ENCODE results near the gene TAS2R19.
"Not testable (repeated sequence)": the region's sequence is repeated elsewhere in the genome, so short reads cannot be mapped to it uniquely, and the experiment has no call there.

Gene TAS2R19

DNA sequence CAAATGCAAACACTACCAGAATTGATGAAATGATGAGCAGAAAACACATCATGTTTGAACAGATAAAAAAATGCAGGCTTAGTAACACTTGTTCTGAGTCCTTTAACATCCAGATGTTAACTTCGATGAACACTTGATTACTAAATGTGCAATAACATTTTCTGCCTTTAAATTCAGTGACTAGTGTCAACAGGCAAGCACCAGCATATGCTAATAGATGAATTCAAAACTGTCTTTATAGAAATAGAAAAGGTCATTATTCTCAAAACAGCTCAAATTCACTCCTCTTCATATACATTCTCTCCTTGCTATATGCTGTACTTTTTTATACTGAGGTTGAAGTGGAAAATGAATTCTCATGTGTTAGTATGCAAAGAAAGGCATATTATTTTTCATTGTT lies at the start of gene TAS2R19:
Gene TAS2R19 (minus strand): TSS at position 101 of the 400 bp plus-strand sequence. CDS start 49 bp downstream, at position 52.
- no peak for DNase-seq (ENCODE audit: low read depth)

- no peak for DNase-seq (ENCODE audit: low read depth)
Observed at GRCh38 chr12:11071414-11071813, 49.0 kb upstream of the TAS2R19 start.

DNA sequence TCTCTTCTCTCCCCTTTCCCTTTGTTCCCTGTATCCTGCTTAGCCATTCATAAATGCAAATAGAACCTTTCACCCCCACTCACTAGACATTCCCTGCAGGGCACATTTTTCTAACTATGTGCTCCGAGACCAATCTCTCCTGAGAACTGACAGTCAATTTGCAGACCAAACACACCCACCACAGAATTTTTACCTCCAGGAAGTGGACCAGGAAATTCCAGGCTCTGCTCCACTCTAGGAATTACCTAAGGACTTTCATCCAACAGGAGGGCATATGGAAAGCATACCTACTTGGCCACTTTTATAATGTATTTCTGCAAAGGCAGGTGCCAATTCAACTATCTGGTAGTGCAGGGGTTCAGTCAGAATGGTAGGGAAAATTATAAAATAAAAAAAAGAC lies 48.6 kb upstream of the TAS2R19 start:
- DNase-seq (ENCODE audit: low read depth): no peak

DNA sequence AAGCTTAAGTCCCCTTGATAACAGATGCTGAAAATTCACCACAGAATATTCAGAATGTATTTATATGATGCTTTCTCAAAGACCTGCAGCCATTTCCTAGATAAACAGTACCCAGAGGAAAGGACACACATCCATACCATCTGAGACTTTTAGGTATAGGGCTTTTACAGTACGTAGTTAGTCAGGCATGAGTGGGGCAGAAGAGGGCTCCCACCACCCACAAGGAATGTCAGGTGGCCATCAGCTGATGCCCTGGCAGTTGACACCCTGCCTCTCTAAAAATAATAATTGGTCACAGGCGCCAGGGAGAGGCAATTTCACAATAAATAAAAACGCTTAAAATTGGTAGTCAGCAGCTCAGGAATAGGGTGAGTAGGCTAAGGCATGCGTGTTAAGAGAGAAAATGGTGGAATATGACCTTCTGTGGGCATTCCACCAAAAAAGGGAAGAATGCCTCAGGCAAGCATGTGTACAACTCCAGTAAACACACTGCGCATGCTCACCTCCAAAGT lies 47.5 kb upstream of the TAS2R19 start:
- DNase-seq (ENCODE audit: low read depth): no peak

GRCh38 chr12:11067514-11067913 lies 45.1 kb upstream of the TAS2R19 start:
- DNase-seq (ENCODE audit: low read depth): no peak

- DNase-seq (ENCODE audit: low read depth): not testable (repeated sequence)
Observed at GRCh38 chr12:11062194-11062593, 39.8 kb upstream of the TAS2R19 start, which contains the start of gene TAS2R46. TAS2R46 (minus strand) TSS chr12:11062294; CDS start chr12:11062294, 0 bp downstream.

DNA sequence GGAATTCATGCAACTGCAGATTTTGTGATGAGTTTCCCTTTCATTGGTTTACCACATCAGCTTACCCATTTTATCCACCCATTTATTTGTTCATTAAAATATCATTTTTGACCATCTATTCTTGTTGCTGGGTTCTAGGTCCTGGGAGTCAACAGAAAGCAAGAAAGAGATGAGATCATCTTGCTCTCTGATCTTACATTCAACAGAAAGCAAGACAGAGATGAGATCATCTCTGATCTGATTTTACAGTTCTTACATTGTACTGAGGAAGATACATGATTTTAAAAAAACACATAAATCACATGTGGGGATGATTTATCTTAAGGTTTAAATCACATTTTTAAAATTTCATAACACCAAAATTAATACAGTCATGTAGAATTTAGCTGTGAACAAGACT lies 37.4 kb upstream of the TAS2R19 start:
- DNase-seq (ENCODE audit: low read depth): no peak

DNA sequence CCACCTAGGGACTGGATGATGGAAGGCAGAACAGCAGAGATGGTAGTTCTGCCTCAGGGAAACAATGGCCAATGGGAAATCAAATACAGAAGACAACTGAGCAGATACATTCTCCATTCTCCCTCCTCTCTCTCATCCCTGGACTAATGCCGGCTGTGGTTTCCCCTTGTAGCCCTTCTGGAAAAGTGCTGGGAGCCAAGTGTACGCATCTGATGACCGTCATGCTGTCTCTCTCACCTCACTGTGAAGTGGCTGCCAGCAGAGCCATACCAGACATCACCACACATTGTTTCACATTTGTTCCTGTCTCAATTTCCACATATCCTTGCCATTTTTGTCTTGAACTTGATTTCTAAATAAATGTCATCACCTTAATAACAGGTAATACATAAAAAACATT lies 36.6 kb upstream of the TAS2R19 start:
- no peak for DNase-seq (ENCODE audit: low read depth)

DNA sequence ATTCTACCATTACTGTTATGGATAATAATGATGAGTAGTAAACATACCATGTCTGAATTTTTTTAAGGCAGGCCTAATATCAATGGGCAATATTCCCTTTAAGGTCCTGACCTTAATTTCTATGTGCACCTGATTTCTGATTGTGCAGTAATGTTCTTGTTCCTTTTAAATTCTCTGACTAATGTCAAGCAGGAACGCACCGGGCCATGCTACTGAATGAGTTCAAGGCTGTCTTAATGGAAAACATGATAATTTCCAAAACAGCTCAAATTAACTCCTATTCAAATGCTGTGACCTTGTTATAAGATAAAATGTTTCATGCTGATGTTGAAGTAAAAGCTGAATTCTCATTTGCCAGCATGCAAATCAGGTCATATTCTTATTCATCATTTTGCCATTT lies 32.9 kb upstream of the TAS2R19 start:
- no peak for DNase-seq (ENCODE audit: low read depth)

DNA sequence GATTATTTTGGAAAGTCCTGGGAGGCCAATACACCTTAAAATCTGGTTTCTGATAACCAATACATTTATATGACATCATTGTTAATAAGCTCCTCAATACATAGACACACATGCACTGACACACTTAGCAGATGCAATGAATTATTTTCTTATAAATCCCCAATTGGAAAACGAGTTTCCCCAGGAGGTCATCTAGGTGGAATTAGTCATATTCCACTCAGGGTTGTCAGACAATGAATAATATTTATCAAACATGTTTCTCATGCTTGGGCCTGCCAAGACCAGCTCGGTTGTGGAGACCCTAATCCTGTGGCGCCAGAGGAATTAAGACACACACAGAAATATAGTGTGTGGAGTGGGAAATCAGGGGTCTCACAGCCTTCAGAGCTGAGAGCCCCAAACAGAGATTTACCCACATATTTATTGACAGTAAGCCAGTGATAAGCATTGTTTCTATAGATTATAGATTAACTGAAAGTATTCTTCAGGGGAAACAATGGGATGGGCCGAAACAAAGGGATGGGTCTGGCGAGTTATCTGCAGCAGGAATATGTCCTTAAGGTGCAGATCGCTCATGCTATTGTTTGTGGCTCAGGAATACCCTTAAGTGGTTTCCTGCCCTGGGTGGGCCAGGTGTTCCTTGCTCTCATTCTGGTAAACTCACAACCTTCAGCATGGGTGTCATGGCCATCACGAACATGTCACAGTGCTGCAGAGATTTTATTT lies 27.5 kb upstream of the TAS2R19 start:
- not testable (repeated sequence) for DNase-seq (ENCODE audit: low read depth)

- not testable (repeated sequence) for DNase-seq (ENCODE audit: low read depth)
Observed at GRCh38 chr12:11041366-11041765, 18.9 kb upstream of the TAS2R19 start.

GRCh38 chr12:11040162-11040561 lies 17.7 kb upstream of the TAS2R19 start:
- no peak for DNase-seq (ENCODE audit: low read depth)

DNA sequence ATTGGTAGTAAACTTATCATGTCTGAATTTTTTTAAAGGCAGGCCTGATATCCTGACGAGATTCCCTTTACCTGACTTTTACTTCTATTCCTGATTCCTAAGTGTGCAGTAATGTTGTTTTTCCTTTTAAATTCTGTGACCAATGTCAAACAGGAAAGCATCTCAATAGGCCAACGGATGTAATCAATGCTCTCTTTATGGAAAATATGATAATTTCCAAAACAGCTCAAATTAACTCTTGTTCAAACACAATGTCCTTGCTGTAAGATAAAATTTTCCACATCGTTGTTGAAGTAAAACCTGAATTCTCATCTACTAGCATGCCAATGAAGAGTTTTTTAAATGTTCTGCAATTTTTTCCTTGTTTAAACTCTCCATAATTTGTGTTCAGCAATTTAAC lies 16.8 kb upstream of the TAS2R19 start:
- no peak for DNase-seq (ENCODE audit: low read depth)

DNA sequence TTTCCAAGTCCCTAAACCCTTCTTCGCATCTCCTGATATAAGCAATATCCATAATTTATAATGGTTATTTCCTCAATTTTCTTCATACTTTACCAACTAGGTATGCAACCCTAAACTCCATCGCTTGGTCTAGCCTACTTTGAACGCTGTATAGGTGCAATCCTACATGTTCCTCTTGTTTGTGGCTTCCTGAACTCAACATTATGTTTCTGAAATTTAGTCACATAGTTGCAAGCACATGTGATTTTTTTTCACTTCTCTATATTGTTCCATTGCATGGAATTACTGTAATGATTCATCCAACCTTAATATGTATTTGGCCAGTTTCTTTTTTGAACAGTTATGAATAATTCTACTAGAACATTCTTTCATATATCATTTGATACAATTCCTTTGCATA lies 11.5 kb upstream of the TAS2R19 start:
- not testable (repeated sequence) for DNase-seq (ENCODE audit: low read depth)

DNA sequence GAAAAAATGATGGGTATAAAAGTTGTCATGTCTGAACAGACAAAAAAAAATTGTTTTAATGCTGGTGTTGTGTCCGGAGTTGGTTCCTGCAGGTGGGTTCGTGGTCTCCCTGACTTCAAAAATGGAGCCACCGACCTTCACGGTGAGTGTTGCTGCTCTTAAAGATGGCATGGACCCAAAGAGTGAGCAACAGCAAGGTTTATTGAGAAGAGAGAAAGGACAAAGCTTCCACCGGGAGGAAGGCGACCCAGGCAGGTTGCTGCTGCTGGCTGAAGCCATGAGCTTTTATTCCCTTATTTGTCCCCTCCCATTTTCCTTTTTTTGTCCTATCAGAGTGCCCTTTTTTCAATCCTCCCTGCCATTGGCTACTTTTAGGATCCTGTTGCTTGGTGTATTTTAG lies 8.9 kb upstream of the TAS2R19 start, which contains the start of gene TAS2R31:
Gene TAS2R31 (minus strand): TSS at position 101 of the 400 bp plus-strand sequence. CDS start 72 bp downstream, at position 29.
- DNase-seq (ENCODE audit: low read depth): no peak

- no peak for DNase-seq (ENCODE audit: low read depth)
Observed at GRCh38 chr12:11026118-11026517, 3.7 kb upstream of the TAS2R19 start.

DNA sequence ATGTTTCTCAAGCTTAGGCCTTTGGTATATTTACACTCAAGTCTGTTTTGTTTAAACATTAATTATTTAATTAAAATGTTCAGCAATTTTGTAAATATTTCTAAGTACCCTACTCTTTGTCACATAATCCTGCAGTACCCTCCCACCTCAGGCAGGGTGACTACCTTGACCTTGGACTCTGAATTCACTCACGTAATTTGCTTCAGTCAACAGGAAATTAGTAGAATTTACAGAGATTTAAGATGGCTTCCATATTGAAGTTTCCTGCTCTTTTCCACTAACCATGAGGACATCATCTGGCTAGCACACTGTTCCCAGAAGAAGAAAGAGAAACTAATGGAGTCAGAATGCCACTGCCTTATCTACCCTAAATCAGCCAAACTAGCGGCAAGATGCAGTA lies 967 bp upstream of the TAS2R19 start:
- no peak for DNase-seq (ENCODE audit: low read depth)

DNA sequence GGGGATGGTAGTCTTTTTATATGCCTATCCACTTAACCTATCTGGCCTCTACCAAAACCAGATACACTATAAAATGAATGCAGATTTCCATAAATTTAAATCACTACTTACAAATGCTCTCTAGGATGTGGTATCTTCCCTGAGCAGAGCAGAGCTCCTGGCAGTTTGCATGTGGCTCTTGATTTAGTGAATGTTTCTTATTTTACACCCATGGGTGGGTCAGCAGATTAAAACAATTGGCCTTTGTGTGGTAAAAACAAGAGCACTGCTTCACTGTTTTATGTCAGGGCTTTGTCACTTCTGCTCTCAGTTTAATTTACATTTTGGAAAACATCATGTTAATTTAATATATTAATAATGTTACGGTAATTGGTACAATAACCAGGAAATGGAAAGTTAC lies 5.5 kb downstream of the TAS2R19 start:
- DNase-seq (ENCODE audit: low read depth): no peak

GRCh38 chr12:11015775-11016430 lies 6.5 kb downstream of the TAS2R19 start:
- DNase-seq (ENCODE audit: low read depth): no peak

- DNase-seq (ENCODE audit: low read depth): no peak
Observed at GRCh38 chr12:11014234-11014633, 8.2 kb downstream of the TAS2R19 start.

- no peak for DNase-seq (ENCODE audit: low read depth)
Observed at GRCh38 chr12:11007608-11008007, 14.8 kb downstream of the TAS2R19 start.

DNA sequence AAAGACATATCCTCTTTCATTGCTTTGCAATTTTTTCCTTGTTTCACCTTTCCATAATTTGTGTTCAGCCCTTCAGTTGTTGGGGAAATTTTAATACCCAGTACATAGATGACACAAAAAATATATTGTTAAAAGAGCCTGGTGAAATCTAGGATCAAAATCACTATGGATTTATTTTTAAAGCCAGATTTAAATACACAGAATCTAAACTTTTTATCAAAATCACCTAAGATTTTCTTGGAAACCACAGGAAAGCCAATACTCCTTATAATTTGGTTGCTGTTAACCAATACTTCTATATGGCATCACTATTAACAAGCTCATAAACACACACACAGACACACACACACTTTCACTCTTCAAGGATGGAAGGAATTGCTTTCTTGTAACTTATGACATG lies 24.2 kb downstream of the TAS2R19 start, which contains the start of gene TAS2R20:
Gene TAS2R20 (minus strand): TSS at position 101 of the 400 bp plus-strand sequence. CDS start 429 bp downstream, outside the sequence.
- DNase-seq (ENCODE audit: low read depth): no peak

DNA sequence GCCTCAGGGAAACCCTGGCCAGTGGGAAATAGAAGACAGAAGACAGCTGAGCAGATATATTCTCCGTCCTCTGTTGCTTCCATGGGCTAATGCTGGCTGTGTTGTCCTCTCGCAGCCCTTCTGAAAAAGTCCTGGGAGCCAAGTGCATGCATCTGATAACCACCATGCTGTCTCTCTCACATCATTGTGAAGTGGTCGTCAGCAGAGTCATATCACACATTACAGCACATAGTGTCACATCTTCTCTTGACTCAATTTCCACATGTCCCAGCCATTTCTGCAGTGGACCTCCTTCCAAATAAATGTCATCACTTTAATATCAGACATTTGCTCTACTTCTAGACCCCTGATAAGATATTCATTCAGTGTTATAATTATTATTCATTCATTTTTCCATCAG lies 28.1 kb downstream of the TAS2R19 start:
- DNase-seq (ENCODE audit: low read depth): no peak
